Ovary (tissue), 3 donors: ENCODE results near the gene CFAP61.

Experiments used
- CTCF ChIP-seq, 3 donors: fragments of 450-650 bp in 2 of 3; fragments of 200-600 bp in 1 of 3; IDR thresholded peaks; one replicate each; pipeline versions ENCODE4 v1.5.1 to v1.8.0; 2016 to 2022; ENCODE audit warnings: antibody characterized with exemption in 3 of 3, mild to moderate bottlenecking in 1 of 3
- EP300 ChIP-seq: sonication (generic); formaldehyde crosslinking; IDR thresholded peaks from one replicate; pipeline ENCODE4 v1.6.1; 2017; ENCODE audit warnings: antibody characterized with exemption
- POLR2A ChIP-seq: fragments of 450-650 bp; IDR thresholded peaks from one replicate; pipeline ENCODE4 v1.6.1; 2017; ENCODE audit warnings: antibody characterized with exemption, mild to moderate bottlenecking, moderate library complexity
- donor health status: DM: no; HTN: no; CAD: no.

- TF ChIP-seq CTCF (IDR thresholded peaks at IDR 0.05) = no peak
- TF ChIP-seq POLR2A = no peak
- no peak for TF ChIP-seq EP300
These were observed 129.0 kb downstream of the CFAP61 start for GRCh38 chr20:20181322-20181721.
